Kidney capillary endothelial cell (primary cell): Measurements from ENCODE around the gene ARHGAP12.

Experiments
- DNase-seq: peaks from one replicate; pipeline ENCODE4 v3.0.0-alpha.2; 2018; ENCODE audit warnings: low spot score

The ARHGAP12 gene

DNA sequence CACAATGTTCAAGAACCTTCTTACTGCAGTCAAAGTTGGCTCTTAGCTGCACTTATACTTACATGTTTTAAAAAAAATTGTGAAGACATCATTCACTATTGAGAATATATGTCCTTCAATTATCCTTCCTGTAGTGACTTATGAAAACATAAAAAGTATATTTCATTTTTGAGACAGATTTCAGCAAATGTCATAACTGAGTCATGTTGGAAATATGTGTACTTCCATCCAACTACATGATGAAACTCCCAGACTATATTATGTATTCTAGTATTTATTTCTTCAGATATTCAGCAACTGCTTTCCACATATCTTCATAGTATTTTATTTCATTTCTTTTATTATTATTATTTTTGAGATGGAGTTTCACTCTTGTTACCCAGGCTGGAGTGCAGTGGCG, 160.2 kb downstream of the ARHGAP12 start:
- no peak for DNase-seq

DNA sequence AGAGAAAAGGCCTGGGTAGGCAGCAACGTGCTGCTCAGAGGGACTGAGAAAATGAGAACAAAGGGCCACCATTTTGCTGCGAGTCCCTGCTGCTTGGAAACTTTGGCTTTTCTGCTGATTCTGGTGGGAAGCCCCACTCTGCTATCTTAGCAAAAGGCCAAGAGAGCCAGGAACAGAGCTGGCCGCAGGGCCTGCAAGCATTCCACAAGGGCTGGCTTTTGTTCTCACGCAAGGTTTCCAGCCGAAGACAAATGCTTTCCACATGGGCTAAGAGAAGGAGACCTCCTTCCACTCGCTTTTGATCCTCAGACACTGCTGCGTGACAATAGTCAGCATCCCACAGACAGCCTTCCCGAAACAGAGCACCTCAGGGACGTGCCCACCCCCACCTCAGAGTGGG, 163.1 kb downstream of the ARHGAP12 start:
- DNase-seq, result no peak

DNA sequence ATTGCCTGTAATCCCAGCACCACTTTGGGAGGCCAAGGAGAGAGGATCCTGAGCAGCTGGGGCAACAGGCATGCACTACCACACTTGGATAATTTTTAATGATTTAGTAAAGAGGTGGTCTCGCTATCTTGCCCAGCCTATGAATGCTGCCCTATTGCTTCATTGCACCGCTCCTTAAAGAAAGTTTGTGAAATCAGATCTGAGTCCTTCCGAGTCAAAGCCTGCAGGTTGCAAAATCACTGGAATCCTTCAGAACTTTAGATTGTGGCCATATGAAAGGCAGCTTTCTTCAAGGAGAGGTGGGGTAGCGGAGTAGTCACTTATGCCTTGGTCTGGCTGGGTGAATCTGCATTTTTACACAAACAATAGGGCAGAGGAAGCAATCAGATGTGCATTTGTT, 166.3 kb downstream of the ARHGAP12 start:
- DNase-seq, result no peak

DNA sequence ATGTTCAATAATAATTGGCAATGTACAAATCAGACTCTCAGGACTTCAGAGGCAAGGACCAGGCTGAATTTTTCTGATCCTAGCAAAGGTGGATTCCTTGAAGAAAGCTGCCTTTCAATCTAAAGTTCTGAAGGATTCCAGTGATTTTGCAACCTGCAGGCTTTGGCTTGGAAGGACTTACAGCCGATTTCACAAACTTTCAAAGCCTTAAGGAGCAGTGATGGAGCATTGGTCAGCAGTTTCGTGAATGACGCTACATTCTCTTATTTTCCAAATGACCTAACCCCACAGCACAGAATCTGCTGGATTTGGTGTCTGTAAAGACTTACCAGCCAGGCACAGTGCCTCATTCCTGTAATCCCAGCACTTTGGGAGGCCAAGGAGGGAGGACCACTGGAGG, 167.5 kb downstream of the ARHGAP12 start:
- DNase-seq, result no peak

DNA sequence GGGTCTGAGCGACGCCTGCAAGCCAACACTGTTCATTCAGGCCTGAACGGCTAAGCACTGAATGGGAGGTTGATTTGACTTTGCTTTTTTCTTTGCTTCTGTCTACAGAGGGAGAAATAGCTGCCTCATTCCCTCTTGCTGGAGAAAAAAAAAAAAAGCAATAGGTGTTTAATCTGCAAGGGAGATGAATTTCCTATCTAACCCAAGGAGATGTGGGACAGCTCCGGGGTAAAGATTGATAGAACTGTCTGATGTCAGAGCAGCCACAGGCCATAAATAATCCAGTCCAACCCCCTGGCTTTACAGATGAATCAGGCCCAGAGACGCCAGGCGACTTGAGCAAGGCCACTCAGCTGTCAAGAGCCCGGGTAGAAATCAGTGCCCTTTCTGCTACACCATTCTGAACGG, 168.0 kb downstream of the ARHGAP12 start:
- DNase-seq, result no peak

DNA sequence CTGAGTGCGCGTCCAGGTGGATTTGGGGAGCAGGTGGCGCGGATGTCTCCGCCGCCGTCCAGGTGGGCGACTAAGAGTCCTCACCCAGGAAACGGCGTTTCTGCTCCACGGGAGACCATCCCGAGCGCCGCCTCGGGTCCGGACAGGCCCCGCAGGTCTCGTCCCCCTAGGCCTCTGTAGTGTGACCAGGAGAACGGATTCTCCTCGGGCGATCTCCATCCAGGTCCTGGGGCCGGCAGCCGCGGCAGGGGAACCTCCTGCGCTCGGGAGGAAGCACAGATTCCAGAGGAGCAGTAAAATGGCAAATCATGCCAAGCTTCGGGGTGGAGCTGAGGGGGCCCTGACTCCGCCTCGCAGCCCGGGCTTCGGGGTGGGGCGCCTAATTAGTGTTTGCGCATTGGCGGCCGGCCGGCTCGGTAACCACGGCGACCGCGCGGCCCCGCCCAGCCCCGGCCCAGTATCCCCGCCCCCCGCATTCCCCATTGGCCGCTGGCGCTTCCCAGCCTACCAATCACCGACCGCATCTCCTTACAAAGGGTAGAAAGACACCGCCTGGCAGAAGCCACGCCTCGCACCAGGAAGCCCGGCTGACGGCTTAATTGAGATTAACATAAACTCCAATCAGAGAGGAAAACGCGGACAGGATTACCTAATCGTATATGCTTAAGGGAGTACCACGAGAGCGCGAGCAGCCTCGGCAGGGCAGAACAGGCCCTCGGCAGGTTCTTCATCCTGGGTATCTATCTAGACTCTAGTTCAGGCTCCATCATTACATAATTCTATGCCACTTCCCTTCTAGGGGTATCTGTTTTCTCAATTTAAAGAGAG, 168.6 kb downstream of the ARHGAP12 start:
- peak; percentile 98 for DNase-seq

DNA sequence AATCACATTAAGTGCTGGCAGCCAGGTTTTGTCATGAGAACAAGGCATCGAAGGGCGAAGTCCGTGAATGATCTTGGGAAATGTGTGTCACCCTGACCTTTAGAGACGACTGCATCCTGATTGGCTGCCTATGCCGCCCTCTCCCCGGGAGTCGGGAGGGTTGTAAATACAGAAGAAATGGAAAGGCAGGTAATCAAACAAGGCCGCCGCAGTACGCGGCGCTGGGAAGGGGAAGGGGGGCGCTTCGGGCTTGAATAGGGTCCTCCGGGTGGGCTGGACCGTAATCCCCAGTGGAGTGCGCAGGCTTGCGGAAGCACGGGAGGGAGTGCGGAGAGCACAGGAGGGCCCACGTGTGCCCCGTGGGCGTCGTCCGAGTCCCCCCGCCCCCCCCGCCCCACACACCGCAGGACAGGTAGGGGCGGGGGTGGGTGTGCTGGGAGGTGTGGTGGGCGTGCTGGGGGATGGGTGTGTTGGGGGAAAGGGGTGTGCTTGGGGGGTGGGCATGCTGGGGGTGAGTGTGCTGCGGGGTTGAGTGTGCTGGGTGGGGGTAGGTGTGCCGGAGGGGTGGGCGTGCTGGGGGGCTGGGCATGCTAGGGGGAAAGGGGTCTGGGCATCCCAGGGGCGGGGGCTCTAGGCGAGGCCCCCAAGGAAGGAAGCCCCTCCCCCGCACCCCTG, 169.4 kb downstream of the ARHGAP12 start:
- peak; percentile 60 for DNase-seq

DNA sequence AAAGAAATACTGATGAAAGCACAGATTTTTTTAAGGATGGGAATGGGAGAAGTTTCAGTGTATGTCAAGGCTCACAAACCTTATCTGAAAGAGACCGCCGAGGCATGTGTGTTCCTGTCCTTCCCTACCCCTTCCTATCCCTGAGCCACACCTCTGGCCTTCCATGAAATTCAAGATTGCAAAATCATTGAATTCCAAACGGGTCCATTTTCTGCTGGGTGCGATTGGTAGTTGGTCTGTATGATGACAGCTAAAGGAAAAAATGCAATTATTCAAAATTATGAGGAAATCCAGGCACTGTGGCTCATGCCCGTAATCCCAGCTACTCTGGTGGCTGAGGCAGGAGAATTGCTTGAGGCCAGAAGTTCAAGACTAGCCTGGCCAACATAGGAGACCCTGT, 170.1 kb downstream of the ARHGAP12 start:
- DNase-seq, result no peak

DNA sequence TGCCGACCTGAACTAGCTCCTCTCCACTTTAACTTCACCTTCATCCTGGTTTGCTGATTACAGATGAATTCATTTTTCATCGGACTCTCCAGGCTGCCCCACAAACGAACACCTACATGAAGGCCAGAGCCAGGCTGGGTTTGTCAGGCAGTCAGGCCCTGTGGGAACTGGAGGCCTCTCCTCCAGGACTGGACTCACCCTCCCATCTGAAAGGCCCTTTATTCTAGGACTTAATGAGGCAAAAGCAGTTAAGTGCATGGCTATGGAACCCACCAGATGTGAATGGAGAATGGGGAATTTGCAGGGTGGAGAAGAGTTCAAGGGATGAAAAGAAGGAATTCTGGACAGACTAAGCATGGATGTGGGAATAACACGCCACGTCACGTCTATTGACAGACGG, 170.8 kb downstream of the ARHGAP12 start:
- DNase-seq, result no peak

DNA sequence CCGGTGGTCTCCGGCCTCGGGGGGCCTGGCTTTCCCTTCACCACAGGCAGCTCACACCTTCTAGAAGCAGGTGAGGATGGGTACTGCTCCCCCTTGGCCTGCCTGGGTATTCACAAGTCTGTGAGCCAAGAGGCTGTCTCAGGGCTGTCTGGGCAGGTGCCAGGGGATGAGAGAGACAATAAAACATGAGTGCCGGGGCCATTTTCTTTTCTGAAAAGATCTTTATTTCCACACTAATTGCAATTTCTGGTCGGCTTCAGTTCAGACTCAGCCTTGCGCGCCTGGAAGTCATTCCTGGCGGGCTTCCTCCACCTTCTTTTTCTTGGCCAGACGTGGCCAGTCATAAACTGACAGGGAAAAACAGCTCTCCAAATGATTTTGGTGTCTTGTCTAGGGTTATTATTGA, 171.2 kb downstream of the ARHGAP12 start:
- no peak for DNase-seq

DNA sequence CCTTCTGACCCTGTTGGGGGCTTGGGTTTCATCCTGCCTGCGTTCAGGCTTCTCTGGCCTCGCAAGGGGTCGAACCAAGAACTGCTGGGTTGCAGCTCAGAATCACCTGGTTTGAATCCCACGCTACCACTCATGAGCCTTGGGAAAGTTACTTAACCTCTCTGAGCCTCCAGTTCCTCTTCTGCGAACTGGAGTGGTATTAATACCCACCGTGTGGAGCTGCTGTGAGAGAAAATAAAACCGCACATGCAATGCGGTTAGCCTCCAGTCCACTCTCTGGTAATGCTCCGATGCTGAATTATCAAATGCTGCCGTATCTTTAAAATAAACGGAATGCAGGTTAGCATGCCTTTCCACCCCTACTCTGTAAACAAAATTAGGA, 171.9 kb downstream of the ARHGAP12 start:
- no peak for DNase-seq

DNA sequence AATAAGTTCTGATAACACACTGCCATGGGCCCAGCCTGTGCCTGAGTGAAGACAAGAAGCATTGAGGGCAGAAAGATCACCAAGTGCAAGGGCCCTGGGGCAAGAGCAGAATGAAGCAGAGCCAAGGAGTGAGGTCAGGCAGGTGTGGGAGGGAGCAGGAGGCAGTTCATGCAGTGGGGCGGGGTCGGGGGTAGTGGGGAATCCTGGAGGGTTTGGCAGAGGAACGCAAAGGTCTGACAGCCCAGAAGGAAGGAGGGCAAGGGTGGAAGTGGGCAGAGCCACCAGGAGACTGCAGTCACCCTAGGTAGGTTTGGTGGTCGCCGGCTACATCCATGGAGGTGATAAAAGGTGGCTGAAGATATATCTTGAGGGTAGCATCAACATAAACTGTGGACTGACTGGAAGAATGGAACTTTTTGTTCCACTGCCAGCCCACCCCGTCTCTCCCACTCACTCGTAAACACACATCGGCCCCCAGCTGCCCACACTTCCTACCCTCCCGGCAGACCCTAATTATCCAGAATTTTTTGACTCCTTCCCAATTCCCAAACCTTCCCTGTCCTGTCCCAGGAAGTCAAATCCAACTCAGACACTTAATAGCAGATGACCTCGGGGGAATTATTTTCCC, 172.4 kb downstream of the ARHGAP12 start:
- no peak for DNase-seq
